ENCODE measurements around the gene STAT3.

- no peak for TF ChIP-seq POLR3G (IDR thresholded peaks at IDR 0.05; ENCODE audit: extremely low read depth, insufficient read length, insufficient replicate concordance)
- no peak for TF ChIP-seq EZH2 (IDR thresholded peaks at IDR 0.05; ENCODE audit: borderline replicate concordance, low read depth, low read length)
- no peak for TF ChIP-seq ZHX1 (conservative IDR thresholded peaks at IDR 0.05; ENCODE audit: low read length)
- TF ChIP-seq SMC3 (conservative IDR thresholded peaks at IDR 0.05; ENCODE audit: insufficient read depth, low read depth, low read length): no peak
- TF ChIP-seq POLR2A (conservative IDR thresholded peaks at IDR 0.05): no peak
- TF ChIP-seq CBX2 (IDR thresholded peaks at IDR 0.05; ENCODE audit: insufficient read depth, low read length, poor library complexity, severe bottlenecking): no peak
- no peak for TF ChIP-seq RBFOX2 (IDR thresholded peaks at IDR 0.05; ENCODE audit: low read depth, low read length)
Measured at GRCh38 chr17:42411905-42412679, 23.9 kb upstream of the STAT3 start.
